Lower leg skin (tissue), 3 donors: ENCODE data around the gene GNPNAT1.
"Not testable (repeated sequence)": the region's sequence is repeated elsewhere in the genome, so short reads cannot be mapped to it uniquely, and the experiment has no call there.

Source experiments
- CTCF ChIP-seq, 3 donors: fragments of 450-650 bp; IDR thresholded peaks; one replicate each; pipeline ENCODE4 v1.5.1; 2016; ENCODE audit warnings: antibody characterized with exemption in 3 of 3, mild to moderate bottlenecking in 3 of 3, moderate library complexity in 2 of 3
- POLR2A ChIP-seq, 2 donors: fragments of 450-650 bp; IDR thresholded peaks; one replicate each; pipeline ENCODE4 v1.6.1; 2016 to 2017; ENCODE audit warnings: antibody characterized with exemption in 2 of 2, mild to moderate bottlenecking in 1 of 2, moderate library complexity in 1 of 2

- TF ChIP-seq CTCF, POLR2A (IDR thresholded peaks at IDR 0.05): not testable (repeated sequence)
These were observed 62.4 kb downstream of the GNPNAT1 start for GRCh38 chr14:52729035-52729434.
